Transverse colon (tissue), 1 donor: ENCODE measurements around the gene PRF1.

Source experiments
- EP300 ChIP-seq: sonication (generic); formaldehyde crosslinking; IDR thresholded peaks from one replicate; pipeline ENCODE4 v1.6.1; 2017; ENCODE audit warnings: antibody characterized with exemption, low read depth
- POLR2A ChIP-seq: fragments of 450-650 bp; IDR thresholded peaks from one replicate; pipeline ENCODE4 v1.6.1; 2016; ENCODE audit warnings: antibody characterized with exemption, mild to moderate bottlenecking, moderate library complexity

DNA sequence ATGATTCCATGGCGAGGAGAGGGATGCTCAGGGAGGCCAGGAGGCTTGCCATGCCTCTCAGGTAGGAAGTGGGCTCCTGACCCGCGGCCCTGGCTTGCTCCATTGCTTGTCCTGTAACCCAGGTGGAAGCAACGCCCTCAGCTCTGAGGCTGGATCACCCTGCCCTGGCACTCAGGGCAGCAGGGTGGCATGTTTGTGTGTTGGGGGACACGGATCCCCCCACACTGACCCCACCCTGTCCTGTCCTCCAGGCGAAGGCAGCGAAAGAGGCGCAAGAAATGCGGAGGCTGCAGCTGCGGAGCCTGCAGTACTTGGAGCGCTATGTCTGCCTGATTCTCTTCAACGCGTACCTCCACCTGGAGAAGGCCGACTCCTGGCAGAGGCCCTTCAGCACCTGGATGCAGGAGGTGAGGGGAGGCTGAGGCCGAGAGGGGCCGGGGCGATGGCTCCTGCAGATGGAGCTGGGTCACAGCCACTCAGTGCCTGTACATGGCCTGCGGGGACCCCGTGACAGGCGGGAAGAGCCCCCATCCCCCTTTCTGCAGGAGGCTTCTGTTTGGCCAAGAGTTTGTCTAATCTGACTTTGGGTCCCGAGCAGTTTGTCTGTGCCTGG lies 38.3 kb downstream of the PRF1 start:
- TF ChIP-seq EP300 = no peak
- TF ChIP-seq POLR2A = no peak
